GM23338 (cell line): ENCODE results near the gene MFSD6L. TPM values are rescaled to one million over a fixed set of nuclear protein-coding genes. Genes with fewer than 3 reads are reported as not detected.

Experiments used
- ATAC-seq: fragments of 200-7000 bp; cut with Tn5 transposase; 3 replicates; pipeline ENCODE4 v1.9.1; 2020
- DNase-seq: peaks from one replicate; pipeline ENCODE4 v3.0.0-alpha.2; 2015; ENCODE audit warnings: low spot score
- H2AFZ ChIP-seq: fragments of 200-600 bp; sonication (generic); 2 replicates; pipeline ENCODE4 v1.8.0; 2016; ENCODE audit warnings: antibody characterized with exemption, mild to moderate bottlenecking, moderate library complexity
- H3F3A ChIP-seq: fragments of 200-600 bp; sonication (generic); replicated peaks from 2 replicates; pipeline ENCODE4 v1.8.0; 2017; ENCODE audit warnings: antibody characterized with exemption, mixed run types, low read depth
- H3K27ac ChIP-seq: fragments of 200-600 bp; sonication (generic); 2 replicates; pipeline ENCODE4 v1.6.1; 2016; ENCODE audit warnings: low read depth
- H3K27me3 ChIP-seq: fragments of 200-600 bp; sonication (generic); 2 replicates; pipeline ENCODE4 v1.8.0; 2016; ENCODE audit warnings: mild to moderate bottlenecking, mixed run types, moderate library complexity; ENCODE audit not compliant: insufficient read depth
- H3K36me3 ChIP-seq: fragments of 200-600 bp; sonication (generic); 2 replicates; pipeline ENCODE4 v1.8.0; 2016; ENCODE audit warnings: mild to moderate bottlenecking; ENCODE audit not compliant: insufficient read depth
- H3K4me1 ChIP-seq: fragments of 200-600 bp; sonication (generic); 2 replicates; pipeline ENCODE4 v1.8.0; 2016; ENCODE audit warnings: mild to moderate bottlenecking, moderate library complexity; ENCODE audit not compliant: insufficient read depth
- H3K4me2 ChIP-seq: fragments of 200-600 bp; sonication (generic); 2 replicates; pipeline ENCODE4 v1.7.1; 2017; ENCODE audit warnings: mixed run types
- H3K4me3 ChIP-seq: fragments of 200-600 bp; sonication (generic); 2 replicates; pipeline ENCODE4 v1.6.1; 2016; ENCODE audit warnings: mixed run types
- H3K79me2 ChIP-seq: fragments of 200-600 bp; sonication (generic); replicated peaks from 2 replicates; pipeline ENCODE4 v1.8.0; 2017; ENCODE audit warnings: mild to moderate bottlenecking; ENCODE audit not compliant: insufficient read depth
- H3K9me2 ChIP-seq: fragments of 200-600 bp; sonication (generic); 2 replicates; pipeline ENCODE4 v1.8.0; 2017; ENCODE audit not compliant: insufficient read depth
- H4K20me1 ChIP-seq: fragments of 200-600 bp; sonication (generic); replicated peaks from 2 replicates; pipeline ENCODE4 v1.8.0; 2017; ENCODE audit warnings: mild to moderate bottlenecking; ENCODE audit not compliant: insufficient read depth
- H3K27ac Mint-ChIP-seq: 2 replicates; pipeline ENCODE4 v1.8.0; 2020; ENCODE audit warnings: inconsistent platforms, mild to moderate bottlenecking, moderate library complexity, mixed read lengths
- H3K27me3 Mint-ChIP-seq: 3 replicates; pipeline ENCODE4 v1.8.0; 2022; ENCODE audit warnings: low read depth, mild to moderate bottlenecking, moderate library complexity, mixed read lengths, inconsistent platforms; ENCODE audit not compliant: insufficient read depth, poor library complexity
- H3K36me3 Mint-ChIP-seq: 3 replicates; pipeline ENCODE4 v1.8.0; 2021; ENCODE audit warnings: low read depth, mild to moderate bottlenecking, inconsistent platforms, moderate library complexity, mixed read lengths
- H3K4me1 Mint-ChIP-seq: 3 replicates; pipeline ENCODE4 v1.8.0; 2020; ENCODE audit warnings: mild to moderate bottlenecking, inconsistent platforms, mixed read lengths
- H3K4me3 Mint-ChIP-seq: 3 replicates; pipeline ENCODE4 v1.8.0; 2021; ENCODE audit warnings: moderate library complexity, mild to moderate bottlenecking, inconsistent platforms, mixed read lengths
- H3K9me3 Mint-ChIP-seq: 3 replicates; pipeline ENCODE4 v1.8.0; 2020; ENCODE audit warnings: moderate library complexity, mild to moderate bottlenecking, inconsistent platforms, mixed read lengths
- CREB1 ChIP-seq: fragments of 250-450 bp; sonication (Bioruptor Pico); IDR thresholded peaks from 2 replicates; pipeline ENCODE4 v1.5.0; 2020; ENCODE audit warnings: low read depth, mild to moderate bottlenecking, moderate library complexity
- CTCF ChIP-seq, 2 experiments: fragments of 200-600 bp in 1 of 2; sonication (generic) in 1 of 2; conservative IDR thresholded peaks; 2 replicates each; pipeline versions ENCODE4 v1.5.1 to v1.6.1; 2016 to 2017; ENCODE audit warnings: antibody characterized with exemption in 2 of 2, low read depth in 2 of 2, mild to moderate bottlenecking in 2 of 2, moderate library complexity in 1 of 2
- ETS1 ChIP-seq: IDR thresholded peaks from 2 replicates; pipeline ENCODE4 v1.6.1; 2016; ENCODE audit warnings: antibody characterized with exemption
- EZH2 ChIP-seq: fragments of 200-600 bp; sonication (generic); IDR thresholded peaks from one replicate; pipeline ENCODE4 v1.8.0; 2017; ENCODE audit warnings: antibody characterized with exemption, mild to moderate bottlenecking, low read depth; ENCODE audit not compliant: unreplicated experiment
- EZH2phosphoT487 ChIP-seq: fragments of 200-600 bp; sonication (generic); IDR thresholded peaks from one replicate; pipeline ENCODE4 v1.8.1; 2018; ENCODE audit warnings: antibody characterized with exemption; ENCODE audit not compliant: unreplicated experiment
- JUNB ChIP-seq: IDR thresholded peaks from one replicate; pipeline ENCODE4 v1.6.1; 2016; ENCODE audit warnings: antibody characterized with exemption; ENCODE audit not compliant: unreplicated experiment
- NANOG ChIP-seq: IDR thresholded peaks from 2 replicates; pipeline ENCODE4 v1.6.1; 2016; ENCODE audit warnings: antibody characterized with exemption, borderline replicate concordance
- POLR2AphosphoS5 ChIP-seq: IDR thresholded peaks from 2 replicates; pipeline ENCODE4 v1.6.1; 2016; ENCODE audit warnings: antibody characterized with exemption, low read depth
- REST ChIP-seq: IDR thresholded peaks from one replicate; pipeline ENCODE4 v1.6.1; 2018; ENCODE audit warnings: antibody characterized with exemption; ENCODE audit not compliant: unreplicated experiment
- STAT1 ChIP-seq: IDR thresholded peaks from one replicate; pipeline ENCODE4 v1.6.1; 2016; ENCODE audit warnings: antibody characterized with exemption; ENCODE audit not compliant: unreplicated experiment
- ZNF114 ChIP-seq: fragments of 250-450 bp; sonication (Bioruptor Pico); IDR thresholded peaks from 2 replicates; pipeline ENCODE4 v1.5.0; 2020; ENCODE audit warnings: mild to moderate bottlenecking, moderate library complexity
- ZNF331 ChIP-seq: fragments of 250-450 bp; sonication (Bioruptor Pico); IDR thresholded peaks from 2 replicates; pipeline ENCODE4 v1.5.0; 2020; ENCODE audit warnings: low read depth, mild to moderate bottlenecking, moderate library complexity
- ZNF462 ChIP-seq: fragments of 250-450 bp; sonication (Bioruptor Pico); IDR thresholded peaks from 2 replicates; pipeline ENCODE4 v1.5.0; 2020; ENCODE audit warnings: mild to moderate bottlenecking, moderate library complexity
- polyA plus RNA-seq: library from polyadenylated mRNA; unstranded; fragments of >200 nt; fragmentation: Nextera tagmentation; extraction: Ambion mirVana; gene quantifications from 2 replicates; pipeline ENCODE4 v1.2.1, GENCODE V29; 2016
- total RNA-seq: library from RNA; depleted of rRNA; stranded (reverse); fragments of >200 nt; shearing (Covaris generic); gene quantifications from 2 replicates; pipeline ENCODE4 v1.2.3, GENCODE V29; 2014

Gene MFSD6L
- total and polyA plus RNA-seq, 2 experiments from 2014 or later, result 0.52 to 2.8 TPM

- Mint-ChIP-seq H3K27me3 (peaks cover 7% of the 10 kb centered on the region), H3K27ac (no peak overlapping the region), H3K36me3 (no peaks in the 10 kb centered on the region), H3K4me1 (no peaks in the 10 kb centered on the region), H3K4me3 (no peak overlapping the region), H3K9me3 (peaks cover 7% of the 10 kb centered on the region; the same call in 2 of the 3 replicates)
- no peak overlapping the region for H3K27ac ChIP-seq
- H3K4me2 ChIP-seq, result no peak overlapping the region
- H4K20me1 ChIP-seq, result no peaks in the 10 kb centered on the region
- no peaks in the 10 kb centered on the region for H3F3A ChIP-seq
- no peak overlapping the region for H3K4me3 ChIP-seq
- no peaks in the 10 kb centered on the region for H3K4me1 ChIP-seq
- no peaks in the 10 kb centered on the region for H3K36me3 ChIP-seq
- H3K79me2 ChIP-seq, result no peaks in the 10 kb centered on the region
- H2AFZ ChIP-seq, result no peak overlapping the region
- no peak for ATAC-seq
- no peak for TF ChIP-seq EZH2
- TF ChIP-seq ZNF114 (CRISPR knock-in tag), result no peak
- no peak for TF ChIP-seq JUNB
- no peak for TF ChIP-seq NANOG
- no peak for TF ChIP-seq POLR2AphosphoS5
- TF ChIP-seq ETS1, result no peak
- TF ChIP-seq EZH2phosphoT487, result no peak
- TF ChIP-seq REST, result no peak
- no peak for TF ChIP-seq CREB1 (CRISPR knock-in tag)
- no peak for TF ChIP-seq ZNF462
- TF ChIP-seq ZNF331 (CRISPR knock-in tag), result no peak
- TF ChIP-seq CTCF (conservative IDR thresholded peaks at IDR 0.05; ENCODE audit: low read depth in 2 of 2), result no peak
- no peak for TF ChIP-seq STAT1
- DNase-seq, result no peak
- H3K27me3 ChIP-seq, result peaks cover 4% of the 10 kb centered on the region
- no peaks in the 10 kb centered on the region for H3K9me2 ChIP-seq
Measured at GRCh38 chr17:8747742-8748141, 51.4 kb downstream of the MFSD6L start.
